OCI-LY1 (cell line): ENCODE data around the gene CFH.

Experiments
- H2AFZ ChIP-seq: fragments of 200-600 bp; sonication (generic), shearing (Covaris generic); 2 replicates; pipeline ENCODE4 v1.6.0; 2014; ENCODE audit warnings: antibody characterized with exemption, mild to moderate bottlenecking, low read length
- H3F3A ChIP-seq: fragments of 200-600 bp; sonication (generic), shearing (Covaris generic); 2 replicates; pipeline ENCODE4 v1.6.0; 2014; ENCODE audit warnings: mild to moderate bottlenecking, antibody characterized with exemption, low read length, moderate library complexity; ENCODE audit not compliant: insufficient read depth
- H3K27ac ChIP-seq: fragments of 200-600 bp; sonication (generic); 2 replicates; pipeline ENCODE4 v1.5.1; 2014; ENCODE audit warnings: low read length, mixed run types, mild to moderate bottlenecking, low read depth; ENCODE audit not compliant: poor library complexity, severe bottlenecking
- H3K27me3 ChIP-seq: fragments of 200-600 bp; sonication (generic); 2 replicates; pipeline ENCODE4 v1.6.0; 2014; ENCODE audit warnings: antibody characterized with exemption, mild to moderate bottlenecking, low read length, moderate library complexity; ENCODE audit not compliant: insufficient read depth
- H3K36me3 ChIP-seq: fragments of 200-600 bp; sonication (generic); 2 replicates; pipeline ENCODE4 v1.6.1; 2014; ENCODE audit warnings: mild to moderate bottlenecking, antibody characterized with exemption, low read length, moderate library complexity, mixed read lengths; ENCODE audit not compliant: insufficient read depth
- H3K4me1 ChIP-seq: fragments of 200-600 bp; sonication (generic); 2 replicates; pipeline ENCODE4 v1.5.1; 2014; ENCODE audit warnings: mild to moderate bottlenecking, low read length, moderate library complexity; ENCODE audit not compliant: insufficient read depth, severe bottlenecking
- H3K4me2 ChIP-seq: fragments of 200-600 bp; sonication (generic), shearing (Covaris generic); 2 replicates; pipeline ENCODE4 v1.6.1; 2014; ENCODE audit warnings: low read length
- H3K4me3 ChIP-seq: fragments of 200-600 bp; sonication (generic); 2 replicates; pipeline ENCODE4 v1.5.1; 2014; ENCODE audit warnings: low read length, low read depth, mild to moderate bottlenecking, mixed read lengths; ENCODE audit not compliant: poor library complexity, severe bottlenecking
- H3K79me2 ChIP-seq: fragments of 200-600 bp; shearing (Covaris generic); 2 replicates; pipeline ENCODE4 v1.6.1; 2016; ENCODE audit warnings: mixed run types, low read length, mixed read lengths; ENCODE audit not compliant: insufficient read depth
- H3K9ac ChIP-seq: fragments of 200-600 bp; sonication (generic), shearing (Covaris generic); 2 replicates; pipeline ENCODE4 v1.6.1; 2014; ENCODE audit warnings: mild to moderate bottlenecking, low read length, mixed read lengths
- H3K9me2 ChIP-seq: fragments of 200-600 bp; sonication (generic), shearing (Covaris generic); 2 replicates; pipeline ENCODE4 v1.6.1; 2014; ENCODE audit warnings: low read depth, mild to moderate bottlenecking, low read length, mixed read lengths
- H3K9me3 ChIP-seq: fragments of 200-600 bp; shearing (Covaris generic); 2 replicates; pipeline ENCODE4 v1.6.1; 2014; ENCODE audit warnings: low read length, mixed read lengths
- H4K20me1 ChIP-seq: fragments of 200-600 bp; sonication (generic), shearing (Covaris generic); 2 replicates; pipeline ENCODE4 v1.6.0; 2016; ENCODE audit warnings: mild to moderate bottlenecking, low read length; ENCODE audit not compliant: insufficient read depth
- EZH2 ChIP-seq: fragments of 200-600 bp; sonication (generic), shearing (Covaris generic); IDR thresholded peaks from 2 replicates; pipeline ENCODE4 v1.8.0; 2017; ENCODE audit warnings: borderline replicate concordance, mixed run types, mild to moderate bottlenecking, antibody characterized with exemption, low read length, moderate library complexity, mixed read lengths
- TF ChIP-seq, protein P1 (sequence below): fragments of 200-600 bp; sonication (generic), shearing (Covaris generic); IDR thresholded peaks from 2 replicates; pipeline ENCODE4 v1.5.1; 2017; ENCODE audit warnings: mild to moderate bottlenecking, antibody characterized with exemption, low read length, moderate library complexity, mixed read lengths

CFH gene

DNA sequence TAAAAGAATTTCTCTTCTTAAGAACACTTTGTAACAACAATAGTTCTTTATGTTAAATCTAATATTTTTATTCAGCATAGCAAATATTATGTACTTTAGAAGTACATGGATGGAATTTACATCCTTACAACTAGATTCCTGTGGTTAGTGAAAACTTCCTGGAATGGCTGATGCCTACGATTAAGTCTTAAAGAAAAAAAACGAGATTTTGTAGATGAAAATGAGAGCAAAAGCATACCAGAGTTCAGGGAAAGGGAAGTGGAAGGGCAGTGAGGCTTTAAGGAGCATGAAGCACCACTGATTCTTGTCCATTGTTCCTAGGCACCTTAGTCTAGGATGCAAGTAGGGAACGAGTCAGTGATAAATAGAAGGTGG, 26.7 kb downstream of the CFH start:
- H3K9ac ChIP-seq = no peak overlapping the region
- H3K27me3 ChIP-seq = no peaks in the 10 kb centered on the region
- H3K9me3 ChIP-seq = no peaks in the 10 kb centered on the region
- H3K4me3 ChIP-seq = no peak overlapping the region
- H3K79me2 ChIP-seq = no peaks in the 10 kb centered on the region
- H3K9me2 ChIP-seq = no peaks in the 10 kb centered on the region
- H3F3A ChIP-seq = no peaks in the 10 kb centered on the region
- H3K4me2 ChIP-seq = no peak overlapping the region
- H3K36me3 ChIP-seq = no peaks in the 10 kb centered on the region
- H4K20me1 ChIP-seq = no peaks in the 10 kb centered on the region
- H3K4me1 ChIP-seq = no peaks in the 10 kb centered on the region
- H3K27ac ChIP-seq = no peak overlapping the region
- H2AFZ ChIP-seq = no peak overlapping the region
- TF ChIP-seq, protein P1, sequence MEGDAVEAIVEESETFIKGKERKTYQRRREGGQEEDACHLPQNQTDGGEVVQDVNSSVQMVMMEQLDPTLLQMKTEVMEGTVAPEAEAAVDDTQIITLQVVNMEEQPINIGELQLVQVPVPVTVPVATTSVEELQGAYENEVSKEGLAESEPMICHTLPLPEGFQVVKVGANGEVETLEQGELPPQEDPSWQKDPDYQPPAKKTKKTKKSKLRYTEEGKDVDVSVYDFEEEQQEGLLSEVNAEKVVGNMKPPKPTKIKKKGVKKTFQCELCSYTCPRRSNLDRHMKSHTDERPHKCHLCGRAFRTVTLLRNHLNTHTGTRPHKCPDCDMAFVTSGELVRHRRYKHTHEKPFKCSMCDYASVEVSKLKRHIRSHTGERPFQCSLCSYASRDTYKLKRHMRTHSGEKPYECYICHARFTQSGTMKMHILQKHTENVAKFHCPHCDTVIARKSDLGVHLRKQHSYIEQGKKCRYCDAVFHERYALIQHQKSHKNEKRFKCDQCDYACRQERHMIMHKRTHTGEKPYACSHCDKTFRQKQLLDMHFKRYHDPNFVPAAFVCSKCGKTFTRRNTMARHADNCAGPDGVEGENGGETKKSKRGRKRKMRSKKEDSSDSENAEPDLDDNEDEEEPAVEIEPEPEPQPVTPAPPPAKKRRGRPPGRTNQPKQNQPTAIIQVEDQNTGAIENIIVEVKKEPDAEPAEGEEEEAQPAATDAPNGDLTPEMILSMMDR = no peak
- no peak for TF ChIP-seq EZH2

DNA sequence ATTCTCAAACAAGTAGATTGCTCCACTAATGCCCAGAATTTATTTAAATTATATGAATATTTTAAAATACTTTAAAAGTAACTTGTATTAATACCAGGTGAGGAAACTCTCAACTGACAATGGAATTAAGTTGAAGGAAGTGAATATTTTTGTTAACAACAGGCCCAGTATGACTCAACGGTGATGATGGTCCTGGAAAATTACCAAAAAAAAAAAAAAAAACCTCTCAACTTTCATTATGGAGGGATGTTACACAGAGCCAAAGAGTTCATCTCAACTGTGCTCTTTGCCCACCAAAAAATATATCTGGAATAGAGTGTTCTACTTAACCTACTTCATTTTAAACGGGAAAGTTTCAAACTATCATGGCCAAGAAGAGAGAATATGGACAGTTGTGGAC, 28.3 kb downstream of the CFH start:
- H3K9me3 ChIP-seq = no peaks in the 10 kb centered on the region
- H3K4me3 ChIP-seq = no peak overlapping the region
- H3K79me2 ChIP-seq = no peaks in the 10 kb centered on the region
- H3K4me1 ChIP-seq = no peaks in the 10 kb centered on the region
- TF ChIP-seq, protein P1 = no peak
- no peak for TF ChIP-seq EZH2
- no peaks in the 10 kb centered on the region for H3K27me3 ChIP-seq
- H3K27ac ChIP-seq = no peak overlapping the region
- H4K20me1 ChIP-seq = no peaks in the 10 kb centered on the region
- H3K36me3 ChIP-seq = no peaks in the 10 kb centered on the region
- no peaks in the 10 kb centered on the region for H3K9me2 ChIP-seq
- no peak overlapping the region for H2AFZ ChIP-seq
- H3F3A ChIP-seq = no peaks in the 10 kb centered on the region
- H3K4me2 ChIP-seq = no peak overlapping the region
- H3K9ac ChIP-seq = no peak overlapping the region

DNA sequence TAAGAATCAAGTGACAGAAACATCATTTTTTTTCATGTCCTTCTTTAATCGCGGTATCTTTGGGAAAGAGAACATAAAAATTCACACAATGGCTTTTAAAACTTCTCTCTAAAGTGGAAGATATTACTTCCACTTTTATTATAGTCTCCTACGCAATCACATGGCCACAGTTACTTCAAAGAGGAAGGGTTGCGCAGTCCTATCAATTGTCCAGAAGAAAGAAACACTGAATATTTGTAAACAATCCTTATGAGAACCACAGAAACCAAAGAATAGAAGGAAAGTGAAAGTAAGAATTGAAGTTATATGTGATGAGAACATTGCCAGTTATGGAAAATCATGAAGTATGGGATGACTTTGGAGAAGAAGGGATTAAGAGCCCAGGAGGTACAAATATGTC, 32.6 kb downstream of the CFH start:
- no peaks in the 10 kb centered on the region for H3K27me3 ChIP-seq
- no peak overlapping the region for H3K9ac ChIP-seq
- no peaks in the 10 kb centered on the region for H3K9me2 ChIP-seq
- no peaks in the 10 kb centered on the region for H3K36me3 ChIP-seq
- no peak overlapping the region for H3K27ac ChIP-seq
- no peaks in the 10 kb centered on the region for H4K20me1 ChIP-seq
- no peak overlapping the region for H2AFZ ChIP-seq
- no peaks in the 10 kb centered on the region for H3K9me3 ChIP-seq
- no peak overlapping the region for H3K4me3 ChIP-seq
- no peaks in the 10 kb centered on the region for H3K4me1 ChIP-seq
- H3F3A ChIP-seq = no peaks in the 10 kb centered on the region
- H3K4me2 ChIP-seq = no peak overlapping the region
- TF ChIP-seq, protein P1 = no peak
- TF ChIP-seq EZH2 = no peak
- H3K79me2 ChIP-seq = no peaks in the 10 kb centered on the region
